Liver (tissue), 3 donors: Measurements from ENCODE around the gene SLC35E3.

ENCODE experiments used
- CTCF ChIP-seq: fragments of 150-350 bp; IDR thresholded peaks from 2 replicates; pipeline ENCODE4 v1.5.1; 2017; ENCODE audit warnings: improper control_type of control experiment, low read depth, low read length; ENCODE audit not compliant: missing input control
- HNF4G ChIP-seq: IDR thresholded peaks from 2 replicates; pipeline ENCODE4 v1.6.1; 2016; ENCODE audit warnings: antibody characterized with exemption
- RAD21 ChIP-seq, 2 donors: IDR thresholded peaks; 2 replicates each; pipeline ENCODE4 v1.6.1; 2016; ENCODE audit warnings: antibody characterized with exemption in 2 of 2, mild to moderate bottlenecking in 2 of 2
- YY1 ChIP-seq: IDR thresholded peaks from 2 replicates; pipeline ENCODE4 v1.6.1; 2016; ENCODE audit warnings: antibody characterized with exemption, mild to moderate bottlenecking
- donor health status: healthy.
- donor health status: healthy.

GRCh38 chr12:68699486-68699885 lies 46.5 kb upstream of the SLC35E3 start:
- TF ChIP-seq RAD21 (IDR thresholded peaks at IDR 0.05) (no peak), HNF4G (no peak), YY1 (no peak), CTCF (no peak)
